Neural crest cell (in vitro differentiated cells): Measurements from ENCODE around the gene GRM8. TPM values are rescaled to one million over a fixed set of nuclear protein-coding genes. Genes with fewer than 3 reads are reported as not detected.

ENCODE experiments used
- DNase-seq: peaks from one replicate; pipeline ENCODE4 v3.0.0; 2021; ENCODE audit warnings: low read depth, mixed read lengths, low spot score
- H3K27ac Mint-ChIP-seq: one replicate; pipeline ENCODE4 v1.8.0; 2021; ENCODE audit warnings: mild to moderate bottlenecking, mixed read lengths; ENCODE audit not compliant: unreplicated experiment
- H3K27me3 Mint-ChIP-seq: 2 replicates; pipeline ENCODE4 v1.8.0; 2021; ENCODE audit warnings: low read depth, mild to moderate bottlenecking, mixed read lengths
- H3K36me3 Mint-ChIP-seq: 2 replicates; pipeline ENCODE4 v1.8.0; 2021; ENCODE audit warnings: low read depth, mild to moderate bottlenecking, mixed read lengths
- H3K4me1 Mint-ChIP-seq: 2 replicates; pipeline ENCODE4 v1.8.0; 2021; ENCODE audit warnings: mixed read lengths
- H3K4me3 Mint-ChIP-seq: one replicate; pipeline ENCODE4 v1.8.0; 2021; ENCODE audit warnings: mild to moderate bottlenecking, mixed read lengths
- H3K9me3 Mint-ChIP-seq: 2 replicates; pipeline ENCODE4 v1.8.0; 2021; ENCODE audit warnings: mixed read lengths
- CTCF ChIP-seq: fragments of 200-600 bp; sonication (generic); conservative IDR thresholded peaks from 2 replicates; pipeline ENCODE4 v1.5.0; 2021; ENCODE audit warnings: antibody characterized with exemption, mild to moderate bottlenecking
- total RNA-seq: library from RNA; stranded (reverse); gene quantifications from 2 replicates; pipeline ENCODE4 v1.2.1, GENCODE V29; 2021

Gene GRM8
- total RNA-seq, 1 donor from 2014 or later, result 2.6 TPM

- Mint-ChIP-seq H3K27me3 (no peaks in the 10 kb centered on the region), H3K4me1 (no peaks in the 10 kb centered on the region), H3K27ac (no peak overlapping the region), H3K4me3 (no peak overlapping the region), H3K9me3 (peaks cover 8% of the 10 kb centered on the region), H3K36me3 (no peaks in the 10 kb centered on the region)
- TF ChIP-seq CTCF, result no peak
- no peak for DNase-seq
These were observed 663.6 kb downstream of the GRM8 start for GRCh38 chr7:126589068-126589684.

- Mint-ChIP-seq H3K27ac (no peak overlapping the region), H3K4me3 (no peak overlapping the region), H3K27me3 (no peaks in the 10 kb centered on the region), H3K4me1 (no peaks in the 10 kb centered on the region), H3K9me3 (no peaks in the 10 kb centered on the region), H3K36me3 (no peaks in the 10 kb centered on the region)
- no peak for DNase-seq
- TF ChIP-seq CTCF, result no peak
These were observed 674.4 kb downstream of the GRM8 start for GRCh38 chr7:126578338-126578737.

GRCh38 chr7:126574276-126575250 lies 678.2 kb downstream of the GRM8 start:
- Mint-ChIP-seq H3K4me1 (no peaks in the 10 kb centered on the region), H3K4me3 (no peak overlapping the region), H3K27me3 (no peaks in the 10 kb centered on the region), H3K27ac (no peak overlapping the region), H3K9me3 (no peaks in the 10 kb centered on the region), H3K36me3 (no peaks in the 10 kb centered on the region)
- TF ChIP-seq CTCF, result no peak
- no peak for DNase-seq

GRCh38 chr7:126570845-126571244 lies 681.9 kb downstream of the GRM8 start:
- DNase-seq, result no peak
- Mint-ChIP-seq H3K9me3 (peaks cover 3% of the 10 kb centered on the region), H3K4me3 (no peak overlapping the region), H3K36me3 (no peaks in the 10 kb centered on the region), H3K27me3 (no peaks in the 10 kb centered on the region), H3K27ac (no peak overlapping the region), H3K4me1 (peaks cover 7% of the 10 kb centered on the region)
- no peak for TF ChIP-seq CTCF

- peaks cover 7% of the 10 kb centered on the region for H3K4me1 Mint-ChIP-seq
- H3K27me3 Mint-ChIP-seq, result no peaks in the 10 kb centered on the region
- H3K36me3 Mint-ChIP-seq, result no peaks in the 10 kb centered on the region
- H3K9me3 Mint-ChIP-seq, result peaks cover 5% of the 10 kb centered on the region
- no peak for TF ChIP-seq CTCF
- no peak overlapping the region for H3K4me3 Mint-ChIP-seq
- H3K27ac Mint-ChIP-seq, result no peak overlapping the region
- no peak for DNase-seq
These were observed 683.3 kb downstream of the GRM8 start for GRCh38 chr7:126569402-126569801.
